ENCODE results near the gene ARFGAP2.

ARFGAP2 gene

GRCh38 chr11:47187723-47188122 is 11.0 kb upstream of the ARFGAP2 start:
- no peak for DNase-seq (ENCODE audit: low read depth, low spot score)

- DNase-seq (ENCODE audit: low read depth, low spot score) = no peak
These were observed 10.3 kb upstream of the ARFGAP2 start for GRCh38 chr11:47186700-47187695.

- no peak for DNase-seq (ENCODE audit: low read depth, low spot score)
These were observed 9.5 kb upstream of the ARFGAP2 start, which contains the start of gene PACSIN3 for GRCh38 chr11:47186076-47186699. Gene PACSIN3 (minus strand): TSS chr11:47186434. CDS start chr11:47182727, 3,707 bp downstream.

GRCh38 chr11:47185305-47186075 is 8.8 kb upstream of the ARFGAP2 start:
- DNase-seq (ENCODE audit: low read depth, low spot score) = no peak

- DNase-seq (ENCODE audit: low read depth, low spot score) = no peak
These were observed 8.1 kb upstream of the ARFGAP2 start for GRCh38 chr11:47184711-47185304.

GRCh38 chr11:47183969-47184368 is 7.3 kb upstream of the ARFGAP2 start:
- no peak for DNase-seq (ENCODE audit: low read depth, low spot score)

- no peak for DNase-seq (ENCODE audit: low read depth, low spot score)
These were observed 6.6 kb upstream of the ARFGAP2 start for GRCh38 chr11:47183031-47183856.

- DNase-seq (ENCODE audit: low read depth, low spot score) = no peak
These were observed 5.7 kb upstream of the ARFGAP2 start for GRCh38 chr11:47182380-47182779.

- DNase-seq (ENCODE audit: low read depth, low spot score) = no peak
These were observed 4.6 kb upstream of the ARFGAP2 start for GRCh38 chr11:47181271-47181670.

- no peak for DNase-seq (ENCODE audit: low read depth, low spot score)
These were observed 3.5 kb upstream of the ARFGAP2 start for GRCh38 chr11:47180006-47180787.

GRCh38 chr11:47179655-47179991 is 2.9 kb upstream of the ARFGAP2 start:
- no peak for DNase-seq (ENCODE audit: low read depth, low spot score)

GRCh38 chr11:47178737-47179654 is 2.3 kb upstream of the ARFGAP2 start:
- no peak for DNase-seq (ENCODE audit: low read depth, low spot score)

- DNase-seq (ENCODE audit: low read depth, low spot score) = no peak
These were observed 1.6 kb upstream of the ARFGAP2 start for GRCh38 chr11:47178316-47178715.

- DNase-seq (ENCODE audit: low read depth, low spot score) = no peak
These were observed 1.2 kb upstream of the ARFGAP2 start for GRCh38 chr11:47177846-47178245.

- no peak for DNase-seq (ENCODE audit: low read depth, low spot score)
These were observed 658 bp upstream of the ARFGAP2 start for GRCh38 chr11:47177229-47177845.

- no peak for DNase-seq (ENCODE audit: low read depth, low spot score)
These were observed 842 bp downstream of the ARFGAP2 start for GRCh38 chr11:47175746-47176327.

- DNase-seq (ENCODE audit: low read depth, low spot score) = no peak
These were observed 3.8 kb downstream of the ARFGAP2 start for GRCh38 chr11:47172740-47173336.

GRCh38 chr11:47171856-47172255 is 4.8 kb downstream of the ARFGAP2 start:
- no peak for DNase-seq (ENCODE audit: low read depth, low spot score)
